IMR-90 (cell line): ENCODE results near the gene DDHD1. TPM values are rescaled to one million over a fixed set of nuclear protein-coding genes. Genes with fewer than 3 reads are reported as not detected.

Experiments used
- ATAC-seq: fragments of 200-7000 bp; cut with Tn5 transposase; 2 replicates; pipeline ENCODE4 v1.9.1; 2020; ENCODE audit warnings: low read depth, mild to moderate bottlenecking, moderate library complexity
- BruUV-seq: library from RNA; stranded (reverse); fragments of 400-500 nt; replicated peaks from 2 replicates; lab custom pipeline; 2021; lab: Mats Ljungman, UMichigan
- CTCF ChIA-PET: fragments of 300-600 bp; formaldehyde crosslinking; extraction: SDS; loops from one replicate; lab custom pipeline; 2021; ENCODE audit warnings: antibody characterized with exemption; lab: Yijun Ruan, JAX
- POLR2A ChIA-PET: fragments of 300-600 bp; sonication (Branson Sonifier 250); formaldehyde crosslinking; loops from one replicate; lab custom pipeline; 2022; ENCODE audit warnings: antibody characterized with exemption; ENCODE audit not compliant: unreplicated experiment; lab: Charles Lee
- DNase-seq: peaks from one replicate; pipeline ENCODE4 v3.0.0; 2013
- H2AFZ ChIP-seq: replicated peaks from 2 replicates; pipeline ENCODE3; 2013; ENCODE audit warnings: low read length, mild to moderate bottlenecking; ENCODE audit not compliant: poor library complexity
- H2AK5ac ChIP-seq: 2 replicates; pipeline ENCODE4 v1.6.1; 2013; ENCODE audit warnings: low read depth, low read length, inconsistent platforms
- H2AK9ac ChIP-seq: replicated peaks from 2 replicates; pipeline ENCODE3; 2013; ENCODE audit warnings: mild to moderate bottlenecking, low read depth, low read length, moderate library complexity; ENCODE audit not compliant: poor library complexity
- H2BK120ac ChIP-seq: 2 replicates; pipeline ENCODE4 v1.6.1; 2013; ENCODE audit warnings: low read depth, low read length, inconsistent platforms
- H2BK15ac ChIP-seq: 3 replicates; pipeline ENCODE4 v1.6.1; 2013; ENCODE audit warnings: low read depth, low read length, inconsistent platforms
- H2BK20ac ChIP-seq: 2 replicates; pipeline ENCODE4 v1.6.1; 2013; ENCODE audit warnings: low read depth, mild to moderate bottlenecking, inconsistent platforms, low read length, moderate library complexity
- H2BK5ac ChIP-seq: 2 replicates; pipeline ENCODE4 v1.6.1; 2013; ENCODE audit warnings: mild to moderate bottlenecking, low read depth, low read length, inconsistent platforms; ENCODE audit not compliant: poor library complexity, severe bottlenecking
- H3K14ac ChIP-seq: replicated peaks from 2 replicates; pipeline ENCODE4 v1.6.1; 2013; ENCODE audit warnings: low read depth, low read length, inconsistent platforms
- H3K18ac ChIP-seq: 2 replicates; pipeline ENCODE4 v1.6.1; 2013; ENCODE audit warnings: low read depth, low read length, control low read depth
- H3K23ac ChIP-seq: 2 replicates; pipeline ENCODE4 v1.6.1; 2013; ENCODE audit warnings: low read depth, low read length, inconsistent platforms
- H3K27ac ChIP-seq: 2 replicates; pipeline ENCODE4 v1.5.1; 2013; ENCODE audit warnings: mild to moderate bottlenecking, control low read depth, low read length; ENCODE audit not compliant: insufficient read depth
- H3K27me3 ChIP-seq: 2 replicates; pipeline ENCODE4 v1.6.1; 2013; ENCODE audit warnings: low read length; ENCODE audit not compliant: control insufficient read depth, insufficient read depth
- H3K36me3 ChIP-seq: 2 replicates; pipeline ENCODE4 v1.6.1; 2013; ENCODE audit warnings: low read length, mixed read lengths; ENCODE audit not compliant: control insufficient read depth, insufficient read depth
- H3K4ac ChIP-seq: 2 replicates; pipeline ENCODE4 v1.6.1; 2013; ENCODE audit warnings: low read depth, low read length, inconsistent platforms
- H3K4me1 ChIP-seq: 2 replicates; pipeline ENCODE4 v1.6.1; 2013; ENCODE audit warnings: low read length, mixed read lengths; ENCODE audit not compliant: control insufficient read depth, insufficient read depth
- H3K4me2 ChIP-seq: 2 replicates; pipeline ENCODE4 v1.6.1; 2013; ENCODE audit warnings: low read depth, mild to moderate bottlenecking, control low read depth, low read length, moderate library complexity
- H3K4me3 ChIP-seq: 2 replicates; pipeline ENCODE4 v1.5.1; 2013; ENCODE audit warnings: low read depth, mild to moderate bottlenecking, control low read depth, low read length, moderate library complexity; ENCODE audit not compliant: insufficient read depth
- H3K56ac ChIP-seq: 2 replicates; pipeline ENCODE4 v1.6.1; 2013; ENCODE audit warnings: low read length, inconsistent platforms; ENCODE audit not compliant: insufficient read depth; ENCODE audit errors: extremely low read depth
- H3K79me1 ChIP-seq, 2 experiments: 2 replicates each; pipeline ENCODE4 v1.6.1; 2013; ENCODE audit warnings: low read length in 2 of 2, inconsistent platforms in 1 of 2, low read depth in 1 of 2
- H3K9ac ChIP-seq: 2 replicates; pipeline ENCODE4 v1.6.1; 2013; ENCODE audit warnings: low read depth, low read length, control low read depth
- H3K9me1 ChIP-seq: 2 replicates; pipeline ENCODE4 v1.6.1; 2013; ENCODE audit warnings: low read length, inconsistent platforms; ENCODE audit not compliant: insufficient read depth
- H3K9me3 ChIP-seq: 2 replicates; pipeline ENCODE4 v1.6.1; 2013; ENCODE audit warnings: low read length; ENCODE audit not compliant: control insufficient read depth, insufficient read depth
- H4K20me1 ChIP-seq: 2 replicates; pipeline ENCODE4 v1.6.1; 2013; ENCODE audit warnings: low read length, inconsistent platforms; ENCODE audit not compliant: insufficient read depth
- H4K5ac ChIP-seq: 2 replicates; pipeline ENCODE4 v1.6.1; 2013; ENCODE audit warnings: mild to moderate bottlenecking, low read depth, low read length, control low read depth
- H4K8ac ChIP-seq, 2 experiments: 2 replicates each; pipeline ENCODE4 v1.6.1; 2013; ENCODE audit warnings: low read depth in 2 of 2, low read length in 2 of 2, control low read depth in 1 of 2, inconsistent platforms in 1 of 2
- H4K91ac ChIP-seq: 2 replicates; pipeline ENCODE4 v1.6.1; 2013; ENCODE audit warnings: low read depth, low read length, inconsistent platforms; ENCODE audit not compliant: insufficient read depth
- MAZ ChIP-seq: IDR thresholded peaks from 2 replicates; pipeline ENCODE4 v1.6.1; 2012; ENCODE audit warnings: low read depth, mild to moderate bottlenecking, low read length, improper control_type of control experiment, moderate library complexity, borderline replicate concordance
- MXI1 ChIP-seq: IDR thresholded peaks from 2 replicates; pipeline ENCODE4 v1.6.1; 2012; ENCODE audit warnings: low read depth, mild to moderate bottlenecking, low read length, moderate library complexity, borderline replicate concordance
- RAD21 ChIP-seq: IDR thresholded peaks from 2 replicates; pipeline ENCODE4 v1.6.1; 2012; ENCODE audit warnings: low read length, improper control_type of control experiment
- WGBS, 2 experiments: methylation state at CpG; one replicate each; pipeline versions ENCODE4 v1.1.5 to v1.1.7; 2013; ENCODE audit warnings: missing lambda C conversion rate in 2 of 2; ENCODE audit not compliant: insufficient read length in 1 of 2; ENCODE audit errors: extremely low coverage in 2 of 2; 5-methylcytosine and 5-hydroxymethylcytosine counted together
- dilution Hi-C: fragments of 300-500 bp; cut with HindIII; formaldehyde crosslinking; loops from one replicate; pipeline ENCODE4 v1.14.3; 2018; ENCODE audit warnings: low sequenced_read_pairs; ENCODE audit not compliant: unreplicated experiment
- in situ Hi-C: fragments of 300-500 bp; cut with MboI; formaldehyde crosslinking; loops from 3 replicates; pipeline ENCODE4 v1.14.3; 2019; ENCODE audit warnings: low sequenced_read_pairs, inconsistent platforms, mixed read lengths
- intact Hi-C: fragments of 100-400 bp; cut with micrococcal nuclease; formaldehyde crosslinking; loops from 2 replicates; pipeline ENCODE4 v1.10.0; 2022
- polyA plus RNA-seq, 3 experiments: library from polyadenylated mRNA; depleted of rRNA; stranded (reverse); fragments of >200 nt; gene quantifications; 2 replicates each; pipeline ENCODE4 v1.2.3, GENCODE V29; 2012; ENCODE audit warnings: low replicate concordance in 1 of 3
- total RNA-seq: library from RNA; depleted of rRNA; stranded (reverse); fragments of >200 nt; gene quantifications from 2 replicates; pipeline ENCODE4 v1.2.3, GENCODE V29; 2012

DDHD1 gene
- total and polyA plus RNA-seq, 2 of the 4 experiments (the other 2 are of a cell fraction): 4.5 to 9.0 TPM

- peak; percentile 29 for ATAC-seq
- no peak overlapping the region; the same call in 1 of the 2 replicates for H4K5ac ChIP-seq
- no peak overlapping the region; the same call in 1 of the 2 replicates for H3K9ac ChIP-seq
- H3K4me3 ChIP-seq: no peak overlapping the region
- intact Hi-C loops (no loop called here), dilution Hi-C loops (no loop called here), in situ Hi-C loops (no loop called here)
- H3K56ac ChIP-seq: no peak overlapping the region
- H2BK20ac ChIP-seq: peak overlapping the region; percentile 18; the same call in 1 of the 2 replicates
- peak overlapping the region in 1 of 2 experiments; percentile 1; a peak in 1 of 4 replicates for H4K8ac ChIP-seq
- H2BK5ac ChIP-seq: no peak overlapping the region
- H3K4ac ChIP-seq: no peak overlapping the region
- no peaks in the 10 kb centered on the region for H4K20me1 ChIP-seq
- H3K4me2 ChIP-seq: peak overlapping the region; percentile 86
- 0 out of 2 replicates have a peak, but pooled peaks cover 4% of the 10 kb centered on the region for H3K9me1 ChIP-seq
- peaks cover 14 to 25% of the 10 kb centered on the region in 2 experiments for H3K79me1 ChIP-seq
- H2AK5ac ChIP-seq: no peak overlapping the region
- no peak for DNase-seq
- no peaks in the 10 kb centered on the region for H3K36me3 ChIP-seq
- BruUV-seq: no TSS peak
- H2AFZ ChIP-seq: no peak overlapping the region
- TF ChIP-seq RAD21 (no peak), MAZ (no peak), MXI1 (no peak)
- no peak overlapping the region for H2AK9ac ChIP-seq
- H3K14ac ChIP-seq: peak overlapping the region; percentile 5; the same call in 1 of the 2 replicates
- ChIA-PET POLR2A (interaction anchor here (0.7 kb wide), 1 partner anchor 298 kb away, joined by 3 read pairs; no protein-coding TSS in a partner anchor), CTCF (interaction anchor here (1.3 kb wide), 1 partner anchor 27 kb away, joined by 3 read pairs; no protein-coding TSS in a partner anchor)
- no CpG with 5 or more reads among the region's 1 CpG for WGBS, 2 experiments
- no peak overlapping the region for H4K91ac ChIP-seq
- H3K27me3 ChIP-seq: no peaks in the 10 kb centered on the region
- peak overlapping the region; percentile 38; the same call in 1 of the 2 replicates for H3K23ac ChIP-seq
- H3K18ac ChIP-seq: peak overlapping the region; percentile 65
- peaks cover 4% of the 10 kb centered on the region for H3K4me1 ChIP-seq
- H3K9me3 ChIP-seq: peaks cover 1% of the 10 kb centered on the region; the same call in 1 of the 2 replicates
- no peak overlapping the region for H3K27ac ChIP-seq
- H2BK120ac ChIP-seq: peak overlapping the region; percentile 19; the same call in 1 of the 2 replicates
- H2BK15ac ChIP-seq: no peak overlapping the region; the same call in 2 of the 3 replicates
Measured at GRCh38 chr14:53127151-53127550, 26.0 kb downstream of the DDHD1 start.
